NCI-H2171 (cell line): Measurements from ENCODE around the gene TMEM231.

ENCODE experiments used
- DNase-seq: peaks from one replicate; lab custom pipeline; 2025; lab: John Stamatoyannopoulos, UW

The TMEM231 gene

DNA sequence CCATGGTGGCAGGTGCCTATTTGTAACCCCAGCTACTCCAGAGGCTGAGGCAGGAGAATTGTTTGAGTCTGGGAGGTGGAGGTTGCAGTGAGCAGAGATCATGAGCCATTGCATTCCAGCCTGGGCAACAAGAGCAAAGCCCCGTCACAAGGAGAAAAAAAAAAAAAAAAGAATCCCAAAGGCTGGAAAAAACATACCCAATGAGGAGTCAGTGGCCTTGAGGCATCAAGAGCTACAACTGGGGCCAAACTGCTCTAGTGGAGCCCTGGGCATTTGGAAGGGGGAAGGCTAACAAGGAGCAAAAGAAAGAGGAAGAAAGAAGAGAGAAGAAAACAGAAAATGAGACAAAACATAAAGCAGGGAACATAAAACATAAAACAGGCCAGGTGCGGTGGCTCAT lies 67.7 kb downstream of the TMEM231 start:
- no peak for DNase-seq
